SK-N-SH (cell line): ENCODE measurements around the gene RASAL2.

Source experiments
- EP300 ChIP-seq, 2 experiments: IDR thresholded peaks; 2 replicates each; pipeline versions ENCODE4 v1.4.0 to v1.6.1; 2012; ENCODE audit warnings: borderline replicate concordance in 1 of 2, low read depth in 1 of 2, low read length in 1 of 2
- EZH2phosphoT487 ChIP-seq: fragments of 200-600 bp; sonication (generic); IDR thresholded peaks from 2 replicates; pipeline ENCODE4 v1.6.1; 2017; ENCODE audit warnings: low read depth, mixed run types, mild to moderate bottlenecking, antibody characterized with exemption, moderate library complexity, borderline replicate concordance
- MEF2A ChIP-seq: IDR thresholded peaks from 2 replicates; pipeline ENCODE4 v1.4.0; 2012; ENCODE audit warnings: low read depth, borderline replicate concordance
- MXI1 ChIP-seq: IDR thresholded peaks from 2 replicates; pipeline ENCODE4 v1.6.1; 2012; ENCODE audit warnings: mild to moderate bottlenecking, low read depth, low read length, improper control_type of control experiment
- POLR2AphosphoS5 ChIP-seq: IDR thresholded peaks from 2 replicates; pipeline ENCODE4 v1.6.1; 2012; ENCODE audit warnings: low read depth, low read length
- RAD21 ChIP-seq: IDR thresholded peaks from 2 replicates; pipeline ENCODE4 v1.6.1; 2012; ENCODE audit warnings: mild to moderate bottlenecking, low read length
- RCOR1 ChIP-seq: fragments of 150-350 bp; IDR thresholded peaks from 2 replicates; pipeline ENCODE4 v1.6.1; 2017; ENCODE audit warnings: antibody characterized with exemption, low read length
- RFX5 ChIP-seq: IDR thresholded peaks from 2 replicates; pipeline ENCODE4 v1.6.1; 2012; ENCODE audit warnings: mild to moderate bottlenecking, improper control_type of control experiment, low read length
- SIN3A ChIP-seq: IDR thresholded peaks from 2 replicates; pipeline ENCODE4 v1.6.1; 2012; ENCODE audit warnings: low read depth, mild to moderate bottlenecking, low read length, moderate library complexity, borderline replicate concordance
- TAF1 ChIP-seq: IDR thresholded peaks from 2 replicates; pipeline ENCODE4 v1.6.1; 2012; ENCODE audit warnings: low read depth, mild to moderate bottlenecking, low read length, moderate library complexity, borderline replicate concordance
- YY1 ChIP-seq: IDR thresholded peaks from 2 replicates; pipeline ENCODE4 v1.4.0; 2012; ENCODE audit warnings: low read depth, mild to moderate bottlenecking
- TF ChIP-seq, protein P1 (sequence below): fragments of 200-600 bp; sonication (generic); IDR thresholded peaks from 2 replicates; pipeline ENCODE4 v1.6.1; 2017; ENCODE audit warnings: antibody characterized with exemption, mild to moderate bottlenecking, moderate library complexity
- TF ChIP-seq, protein P2 (sequence below): fragments of 150-350 bp; IDR thresholded peaks from 2 replicates; pipeline ENCODE4 v1.6.1; 2016; ENCODE audit warnings: mild to moderate bottlenecking, low read depth, low read length
- TF ChIP-seq, protein P3 (sequence below): IDR thresholded peaks from 2 replicates; pipeline ENCODE4 v1.6.1; 2012; ENCODE audit warnings: mild to moderate bottlenecking, low read depth, low read length, moderate library complexity

DNA sequence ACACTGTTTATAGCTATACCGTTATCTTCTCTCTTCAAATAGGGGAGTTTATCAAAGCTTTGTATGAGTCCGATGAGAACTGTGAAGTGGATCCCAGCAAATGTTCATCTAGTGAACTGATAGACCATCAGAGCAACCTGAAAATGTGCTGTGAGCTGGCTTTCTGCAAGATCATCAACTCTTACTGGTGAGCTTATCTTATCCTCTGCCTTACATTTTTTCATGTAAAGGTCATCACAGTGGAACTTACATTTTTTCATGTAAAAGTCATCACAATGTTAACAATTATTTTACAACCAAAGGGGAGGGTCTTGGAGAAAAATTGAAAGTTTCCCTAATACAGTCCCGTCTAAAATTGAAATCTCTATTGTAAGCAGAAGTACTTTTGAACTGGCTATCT is 357.6 kb downstream of the RASAL2 start:
- TF ChIP-seq, protein P1, sequence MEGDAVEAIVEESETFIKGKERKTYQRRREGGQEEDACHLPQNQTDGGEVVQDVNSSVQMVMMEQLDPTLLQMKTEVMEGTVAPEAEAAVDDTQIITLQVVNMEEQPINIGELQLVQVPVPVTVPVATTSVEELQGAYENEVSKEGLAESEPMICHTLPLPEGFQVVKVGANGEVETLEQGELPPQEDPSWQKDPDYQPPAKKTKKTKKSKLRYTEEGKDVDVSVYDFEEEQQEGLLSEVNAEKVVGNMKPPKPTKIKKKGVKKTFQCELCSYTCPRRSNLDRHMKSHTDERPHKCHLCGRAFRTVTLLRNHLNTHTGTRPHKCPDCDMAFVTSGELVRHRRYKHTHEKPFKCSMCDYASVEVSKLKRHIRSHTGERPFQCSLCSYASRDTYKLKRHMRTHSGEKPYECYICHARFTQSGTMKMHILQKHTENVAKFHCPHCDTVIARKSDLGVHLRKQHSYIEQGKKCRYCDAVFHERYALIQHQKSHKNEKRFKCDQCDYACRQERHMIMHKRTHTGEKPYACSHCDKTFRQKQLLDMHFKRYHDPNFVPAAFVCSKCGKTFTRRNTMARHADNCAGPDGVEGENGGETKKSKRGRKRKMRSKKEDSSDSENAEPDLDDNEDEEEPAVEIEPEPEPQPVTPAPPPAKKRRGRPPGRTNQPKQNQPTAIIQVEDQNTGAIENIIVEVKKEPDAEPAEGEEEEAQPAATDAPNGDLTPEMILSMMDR, result no peak
- TF ChIP-seq SIN3A (no peak), TAF1 (no peak), MXI1 (no peak), YY1 (no peak), EZH2phosphoT487 (no peak), EP300 (IDR thresholded peaks at IDR 0.05; ENCODE audit: borderline replicate concordance in 1 of 2, low read depth in 1 of 2, low read length in 1 of 2) (no peak), RAD21 (no peak), POLR2AphosphoS5 (no peak), MEF2A (no peak), RFX5 (no peak), RCOR1 (no peak)
- TF ChIP-seq, protein P2, sequence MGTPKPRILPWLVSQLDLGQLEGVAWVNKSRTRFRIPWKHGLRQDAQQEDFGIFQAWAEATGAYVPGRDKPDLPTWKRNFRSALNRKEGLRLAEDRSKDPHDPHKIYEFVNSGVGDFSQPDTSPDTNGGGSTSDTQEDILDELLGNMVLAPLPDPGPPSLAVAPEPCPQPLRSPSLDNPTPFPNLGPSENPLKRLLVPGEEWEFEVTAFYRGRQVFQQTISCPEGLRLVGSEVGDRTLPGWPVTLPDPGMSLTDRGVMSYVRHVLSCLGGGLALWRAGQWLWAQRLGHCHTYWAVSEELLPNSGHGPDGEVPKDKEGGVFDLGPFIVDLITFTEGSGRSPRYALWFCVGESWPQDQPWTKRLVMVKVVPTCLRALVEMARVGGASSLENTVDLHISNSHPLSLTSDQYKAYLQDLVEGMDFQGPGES, result no peak
- TF ChIP-seq, protein P3, sequence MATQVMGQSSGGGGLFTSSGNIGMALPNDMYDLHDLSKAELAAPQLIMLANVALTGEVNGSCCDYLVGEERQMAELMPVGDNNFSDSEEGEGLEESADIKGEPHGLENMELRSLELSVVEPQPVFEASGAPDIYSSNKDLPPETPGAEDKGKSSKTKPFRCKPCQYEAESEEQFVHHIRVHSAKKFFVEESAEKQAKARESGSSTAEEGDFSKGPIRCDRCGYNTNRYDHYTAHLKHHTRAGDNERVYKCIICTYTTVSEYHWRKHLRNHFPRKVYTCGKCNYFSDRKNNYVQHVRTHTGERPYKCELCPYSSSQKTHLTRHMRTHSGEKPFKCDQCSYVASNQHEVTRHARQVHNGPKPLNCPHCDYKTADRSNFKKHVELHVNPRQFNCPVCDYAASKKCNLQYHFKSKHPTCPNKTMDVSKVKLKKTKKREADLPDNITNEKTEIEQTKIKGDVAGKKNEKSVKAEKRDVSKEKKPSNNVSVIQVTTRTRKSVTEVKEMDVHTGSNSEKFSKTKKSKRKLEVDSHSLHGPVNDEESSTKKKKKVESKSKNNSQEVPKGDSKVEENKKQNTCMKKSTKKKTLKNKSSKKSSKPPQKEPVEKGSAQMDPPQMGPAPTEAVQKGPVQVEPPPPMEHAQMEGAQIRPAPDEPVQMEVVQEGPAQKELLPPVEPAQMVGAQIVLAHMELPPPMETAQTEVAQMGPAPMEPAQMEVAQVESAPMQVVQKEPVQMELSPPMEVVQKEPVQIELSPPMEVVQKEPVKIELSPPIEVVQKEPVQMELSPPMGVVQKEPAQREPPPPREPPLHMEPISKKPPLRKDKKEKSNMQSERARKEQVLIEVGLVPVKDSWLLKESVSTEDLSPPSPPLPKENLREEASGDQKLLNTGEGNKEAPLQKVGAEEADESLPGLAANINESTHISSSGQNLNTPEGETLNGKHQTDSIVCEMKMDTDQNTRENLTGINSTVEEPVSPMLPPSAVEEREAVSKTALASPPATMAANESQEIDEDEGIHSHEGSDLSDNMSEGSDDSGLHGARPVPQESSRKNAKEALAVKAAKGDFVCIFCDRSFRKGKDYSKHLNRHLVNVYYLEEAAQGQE, result no peak
